OCI-LY3 (cell line): ENCODE results near the gene FRMPD1.

Source experiments
- EZH2phosphoT487 ChIP-seq: fragments of 200-600 bp; shearing (Covaris generic); IDR thresholded peaks from 2 replicates; pipeline ENCODE4 v1.6.1; 2018; ENCODE audit warnings: antibody characterized with exemption, mixed run types, low read depth
- TF ChIP-seq, protein P1 (sequence below): fragments of 200-600, 300-600 bp; sonication (generic); IDR thresholded peaks from 2 replicates; pipeline ENCODE4 v1.5.1; 2014; ENCODE audit warnings: antibody characterized with exemption, low read length, low read depth

DNA sequence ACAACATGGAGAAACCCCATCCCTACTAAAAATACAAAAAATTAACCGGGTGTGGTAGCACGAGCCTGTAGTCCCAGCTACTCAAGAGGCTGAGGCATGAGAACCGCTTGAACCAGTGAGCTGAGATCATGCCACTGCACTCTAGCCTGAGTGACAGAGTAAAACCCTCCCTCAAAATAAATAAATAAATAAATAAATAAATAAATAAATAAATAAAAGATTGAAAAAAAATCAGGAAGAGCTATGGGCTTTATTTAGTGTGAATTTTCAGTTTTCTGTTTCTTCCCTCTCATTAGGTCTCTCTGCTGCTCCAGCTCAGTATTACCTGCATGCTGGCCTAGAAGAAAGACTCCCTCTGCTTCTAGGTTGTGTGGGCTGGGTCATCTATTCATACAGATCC, 55.0 kb downstream of the FRMPD1 start:
- TF ChIP-seq, protein P1, sequence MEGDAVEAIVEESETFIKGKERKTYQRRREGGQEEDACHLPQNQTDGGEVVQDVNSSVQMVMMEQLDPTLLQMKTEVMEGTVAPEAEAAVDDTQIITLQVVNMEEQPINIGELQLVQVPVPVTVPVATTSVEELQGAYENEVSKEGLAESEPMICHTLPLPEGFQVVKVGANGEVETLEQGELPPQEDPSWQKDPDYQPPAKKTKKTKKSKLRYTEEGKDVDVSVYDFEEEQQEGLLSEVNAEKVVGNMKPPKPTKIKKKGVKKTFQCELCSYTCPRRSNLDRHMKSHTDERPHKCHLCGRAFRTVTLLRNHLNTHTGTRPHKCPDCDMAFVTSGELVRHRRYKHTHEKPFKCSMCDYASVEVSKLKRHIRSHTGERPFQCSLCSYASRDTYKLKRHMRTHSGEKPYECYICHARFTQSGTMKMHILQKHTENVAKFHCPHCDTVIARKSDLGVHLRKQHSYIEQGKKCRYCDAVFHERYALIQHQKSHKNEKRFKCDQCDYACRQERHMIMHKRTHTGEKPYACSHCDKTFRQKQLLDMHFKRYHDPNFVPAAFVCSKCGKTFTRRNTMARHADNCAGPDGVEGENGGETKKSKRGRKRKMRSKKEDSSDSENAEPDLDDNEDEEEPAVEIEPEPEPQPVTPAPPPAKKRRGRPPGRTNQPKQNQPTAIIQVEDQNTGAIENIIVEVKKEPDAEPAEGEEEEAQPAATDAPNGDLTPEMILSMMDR = no peak
- TF ChIP-seq EZH2phosphoT487 = no peak
